Occipital lobe (tissue), 2 donors: ENCODE results near the gene FAM83B. TPM values are rescaled to one million over a fixed set of nuclear protein-coding genes. Genes with fewer than 3 reads are reported as not detected.
"Not testable (repeated sequence)": the region's sequence is repeated elsewhere in the genome, so short reads cannot be mapped to it uniquely, and the experiment has no call there.

ENCODE experiments used
- DNase-seq: peaks from one replicate; lab custom pipeline; 2025; lab: John Stamatoyannopoulos, UW
- total RNA-seq: library from RNA; depleted of rRNA; stranded (reverse); fragments of >200 nt; gene quantifications from one replicate; pipeline ENCODE4 v1.2.3, GENCODE V29; 2014

The FAM83B gene, protein sequence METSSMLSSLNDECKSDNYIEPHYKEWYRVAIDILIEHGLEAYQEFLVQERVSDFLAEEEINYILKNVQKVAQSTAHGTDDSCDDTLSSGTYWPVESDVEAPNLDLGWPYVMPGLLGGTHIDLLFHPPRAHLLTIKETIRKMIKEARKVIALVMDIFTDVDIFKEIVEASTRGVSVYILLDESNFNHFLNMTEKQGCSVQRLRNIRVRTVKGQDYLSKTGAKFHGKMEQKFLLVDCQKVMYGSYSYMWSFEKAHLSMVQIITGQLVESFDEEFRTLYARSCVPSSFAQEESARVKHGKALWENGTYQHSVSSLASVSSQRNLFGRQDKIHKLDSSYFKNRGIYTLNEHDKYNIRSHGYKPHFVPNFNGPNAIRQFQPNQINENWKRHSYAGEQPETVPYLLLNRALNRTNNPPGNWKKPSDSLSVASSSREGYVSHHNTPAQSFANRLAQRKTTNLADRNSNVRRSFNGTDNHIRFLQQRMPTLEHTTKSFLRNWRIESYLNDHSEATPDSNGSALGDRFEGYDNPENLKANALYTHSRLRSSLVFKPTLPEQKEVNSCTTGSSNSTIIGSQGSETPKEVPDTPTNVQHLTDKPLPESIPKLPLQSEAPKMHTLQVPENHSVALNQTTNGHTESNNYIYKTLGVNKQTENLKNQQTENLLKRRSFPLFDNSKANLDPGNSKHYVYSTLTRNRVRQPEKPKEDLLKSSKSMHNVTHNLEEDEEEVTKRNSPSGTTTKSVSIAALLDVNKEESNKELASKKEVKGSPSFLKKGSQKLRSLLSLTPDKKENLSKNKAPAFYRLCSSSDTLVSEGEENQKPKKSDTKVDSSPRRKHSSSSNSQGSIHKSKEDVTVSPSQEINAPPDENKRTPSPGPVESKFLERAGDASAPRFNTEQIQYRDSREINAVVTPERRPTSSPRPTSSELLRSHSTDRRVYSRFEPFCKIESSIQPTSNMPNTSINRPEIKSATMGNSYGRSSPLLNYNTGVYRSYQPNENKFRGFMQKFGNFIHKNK
- total RNA-seq, result 0.47 TPM

DNA sequence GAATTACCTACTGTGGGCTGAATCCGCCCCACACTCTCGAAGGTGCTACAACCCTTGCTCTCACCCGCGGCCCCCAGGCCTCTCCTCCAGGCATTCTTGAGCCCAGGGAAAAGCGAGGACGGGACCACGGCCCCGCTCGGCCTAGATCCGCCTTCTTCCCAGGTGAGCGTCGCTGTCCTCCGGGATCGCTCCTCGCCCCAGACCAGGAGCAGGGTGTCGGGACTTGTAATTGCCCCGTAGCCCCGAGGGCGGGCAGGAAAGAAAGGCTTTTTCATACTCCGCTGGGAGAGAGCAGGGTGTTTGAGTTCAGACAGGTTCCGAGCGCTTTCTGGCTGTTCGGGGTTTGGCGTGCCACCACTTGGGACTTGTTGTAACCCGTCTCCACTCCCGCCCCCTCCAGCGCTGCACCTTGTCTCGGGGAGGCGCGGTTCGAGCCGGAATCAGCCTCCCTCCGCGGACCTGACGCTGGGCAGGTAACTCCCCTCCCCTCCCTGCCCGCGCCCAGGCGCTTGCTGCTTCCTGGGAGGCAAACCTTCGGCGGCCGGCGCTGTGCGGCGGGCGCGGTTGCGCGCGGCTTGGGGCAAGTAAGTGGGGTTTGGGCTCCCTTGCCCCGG, at the start of gene FAM83B:
FAM83B (plus strand) TSS at position 529 of the 614 bp plus-strand sequence. CDS start 23,476 bp downstream, outside the sequence.
- no peak for DNase-seq

DNA sequence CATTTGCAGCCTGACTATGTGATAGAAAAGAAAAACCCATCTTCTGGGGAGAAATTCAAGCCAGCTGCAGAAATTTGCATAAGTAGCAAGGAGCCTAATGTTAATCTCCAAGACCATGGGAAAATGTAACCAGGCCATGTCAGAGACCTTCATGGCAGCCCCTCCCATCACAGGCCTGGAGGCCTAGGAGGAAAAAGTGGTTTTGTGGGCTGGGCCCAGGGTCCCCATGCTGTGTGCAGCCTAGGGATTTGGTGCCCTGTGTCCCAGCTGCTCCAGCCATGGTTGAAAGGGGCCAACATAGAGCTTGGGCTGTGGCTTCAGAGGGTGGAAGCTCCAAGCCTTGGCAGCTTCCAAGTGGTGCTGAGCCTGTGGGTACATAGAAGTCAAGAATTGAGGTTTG, 49.7 kb upstream of the FAM83B start:
- DNase-seq, result not testable (repeated sequence)

DNA sequence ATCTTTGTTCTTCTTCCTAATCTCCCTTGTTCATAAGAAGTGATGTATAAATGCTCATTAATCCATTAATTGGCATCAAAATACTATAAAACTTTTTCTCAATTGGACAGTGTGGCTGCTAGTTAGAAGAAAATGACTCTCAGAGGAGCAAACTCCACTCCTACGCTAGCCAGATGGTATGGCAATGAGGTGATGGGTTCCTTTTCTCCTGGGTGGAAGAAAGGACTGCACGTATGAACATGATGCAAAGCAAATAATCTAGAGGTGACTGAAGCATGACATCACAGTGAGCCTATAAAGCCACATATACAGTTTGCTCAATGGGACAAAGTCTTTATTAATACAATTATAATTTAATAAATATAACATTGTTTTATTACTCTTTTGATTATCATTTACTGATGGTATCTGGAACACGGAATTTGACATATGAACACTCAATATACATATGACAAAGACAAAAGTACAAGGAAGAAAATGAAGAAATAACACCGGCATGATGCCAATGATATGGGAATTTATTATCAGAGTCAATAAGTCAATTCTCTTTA, 46.4 kb upstream of the FAM83B start:
- no peak for DNase-seq

DNA sequence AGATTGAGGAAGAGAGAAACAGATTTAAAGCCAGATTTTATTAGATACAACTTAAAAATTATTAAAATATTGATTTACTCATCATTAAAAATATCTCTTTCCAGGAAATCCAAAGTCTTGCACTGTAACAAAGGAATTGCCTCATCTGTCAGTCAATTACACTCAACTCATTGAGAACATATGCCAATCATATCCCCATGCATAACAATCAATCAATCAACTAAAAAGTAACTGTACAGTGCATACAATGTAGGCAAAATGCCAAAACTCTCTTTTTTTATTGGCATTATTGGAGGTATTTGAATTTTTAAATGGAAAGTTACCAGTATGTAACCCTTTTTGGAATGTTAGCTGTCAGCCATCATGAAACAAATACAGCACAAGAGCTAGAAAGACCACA, 45.3 kb upstream of the FAM83B start:
- DNase-seq, result no peak

DNA sequence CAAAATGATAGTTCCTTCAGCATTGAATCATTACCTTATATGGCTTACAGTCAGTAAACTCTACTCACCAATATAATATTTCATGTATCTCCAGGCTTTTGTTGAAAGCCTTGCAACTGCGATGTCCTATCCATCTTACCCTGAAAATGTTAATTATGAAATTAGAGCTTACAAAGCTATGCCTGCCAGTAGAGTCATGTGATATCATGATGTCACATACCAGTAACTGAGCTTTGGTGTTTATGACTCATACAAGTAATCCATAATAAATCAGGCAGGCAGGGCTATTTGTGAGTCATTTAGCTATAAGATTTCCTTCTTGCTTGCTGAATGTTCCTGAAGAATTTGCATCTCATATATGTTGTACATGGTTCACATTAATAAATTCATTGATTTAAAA, 44.9 kb upstream of the FAM83B start:
- no peak for DNase-seq

DNA sequence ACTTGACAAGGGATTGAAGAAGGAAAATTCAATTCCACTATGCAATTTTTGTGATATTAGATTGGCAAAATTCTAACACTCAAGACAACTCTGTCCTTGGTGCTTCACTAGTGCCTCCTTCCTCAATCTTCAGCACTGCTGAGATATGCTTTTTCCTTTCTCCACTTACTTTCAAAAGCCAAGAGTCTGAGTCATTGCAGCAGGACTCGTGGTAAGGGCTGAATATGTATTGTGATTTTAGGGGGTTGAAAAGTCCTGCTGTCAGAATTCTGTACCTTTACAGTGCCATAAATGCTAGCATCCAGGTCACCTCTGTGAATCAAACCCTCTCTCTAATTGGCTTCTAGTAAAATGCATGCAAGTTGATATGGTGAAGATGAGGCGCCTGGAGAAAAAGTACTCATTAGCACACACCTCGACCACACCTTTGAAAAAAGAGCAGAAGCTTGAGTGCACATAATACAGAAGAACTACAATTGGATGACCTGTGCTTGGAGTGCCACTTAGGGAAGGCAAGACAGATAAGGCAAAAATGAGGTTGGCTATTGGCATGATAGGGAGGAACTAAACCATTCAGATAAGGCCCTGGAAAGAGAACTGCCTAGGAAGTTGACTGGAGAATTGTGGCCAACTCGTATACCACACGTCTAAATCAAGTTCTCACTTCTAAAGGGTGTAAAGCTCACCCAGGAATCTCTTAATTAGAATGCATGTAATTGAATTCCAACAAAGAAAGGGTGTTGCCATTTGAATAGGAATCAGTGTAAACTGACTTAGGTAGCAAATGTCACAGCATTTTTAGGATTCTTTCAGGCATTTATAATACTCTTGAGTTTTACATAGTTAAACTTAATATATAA, 43.6 kb upstream of the FAM83B start:
- no peak for DNase-seq

DNA sequence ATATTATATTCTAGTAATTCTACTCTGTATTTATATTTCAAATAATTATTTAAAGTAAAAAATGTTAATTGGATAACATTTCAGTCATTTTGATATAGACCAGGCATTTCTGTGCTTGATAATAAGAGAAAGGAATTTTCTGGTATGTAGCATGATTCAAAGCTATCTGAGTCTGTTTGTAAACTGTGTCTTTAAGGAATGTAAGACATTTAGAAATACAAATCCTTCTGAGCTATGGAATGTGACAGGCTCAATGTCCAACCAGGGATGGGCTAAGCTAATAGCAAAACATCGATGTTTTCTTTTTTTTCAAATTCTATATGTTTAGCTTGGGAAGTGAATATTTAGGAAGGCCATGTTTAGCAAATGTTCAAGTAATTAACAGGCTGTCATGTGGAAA, 41.5 kb upstream of the FAM83B start:
- DNase-seq, result no peak

DNA sequence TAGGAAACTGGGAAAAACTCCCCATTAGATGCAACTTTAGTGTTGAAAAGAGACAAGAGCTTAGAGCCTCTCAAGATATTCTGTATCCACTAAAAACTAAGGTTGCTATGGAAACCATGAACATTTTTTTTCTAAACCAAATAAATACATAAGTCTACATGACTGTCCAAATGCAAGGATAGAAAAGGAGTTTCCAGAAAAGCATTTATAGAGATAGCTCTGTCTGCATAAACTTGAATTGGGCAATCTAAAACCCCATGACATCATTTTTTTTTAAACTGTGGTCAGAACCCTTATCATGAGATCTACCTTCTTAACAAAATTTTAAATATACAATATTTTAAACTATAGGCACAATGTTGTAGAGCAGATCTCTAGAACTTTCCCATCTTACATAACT, 36.4 kb upstream of the FAM83B start:
- DNase-seq, result no peak

DNA sequence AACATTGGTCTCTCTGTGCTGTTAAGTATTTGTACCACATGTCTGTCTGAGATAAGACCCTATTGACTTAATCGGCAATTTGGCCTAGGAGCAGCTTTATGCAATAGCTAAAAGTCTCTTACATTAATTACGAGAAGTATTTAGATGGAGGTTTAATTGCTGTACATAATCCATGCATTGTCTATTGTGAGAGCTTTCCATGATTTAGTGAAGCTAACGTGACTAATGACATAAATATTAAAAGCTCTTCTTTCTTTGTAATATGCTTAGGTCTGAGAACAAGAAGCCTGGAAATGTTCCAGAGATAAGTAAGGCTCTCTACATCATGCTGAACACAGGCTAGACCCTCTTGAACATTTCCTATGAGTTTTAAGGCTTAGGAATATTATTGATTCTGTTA, 32.7 kb upstream of the FAM83B start:
- no peak for DNase-seq

DNA sequence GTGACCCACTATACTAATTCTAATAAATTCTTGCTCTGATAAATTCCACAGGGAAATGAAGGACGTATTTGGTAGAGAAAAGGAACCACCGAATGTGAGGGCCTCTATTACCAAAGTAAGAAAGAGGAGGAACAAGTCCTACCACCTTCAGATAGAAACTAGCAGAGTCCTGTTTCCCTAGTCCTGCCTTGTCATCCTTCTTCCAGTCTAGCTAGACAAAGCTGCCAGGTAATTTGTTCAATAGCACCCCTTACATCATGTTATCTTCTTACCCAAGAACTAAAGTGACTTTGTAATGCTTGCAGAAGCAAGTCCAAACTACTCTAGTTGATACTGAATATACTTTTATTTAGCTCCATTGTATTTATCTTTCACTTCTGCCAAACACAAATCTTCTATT, 29.3 kb upstream of the FAM83B start:
- DNase-seq, result no peak

DNA sequence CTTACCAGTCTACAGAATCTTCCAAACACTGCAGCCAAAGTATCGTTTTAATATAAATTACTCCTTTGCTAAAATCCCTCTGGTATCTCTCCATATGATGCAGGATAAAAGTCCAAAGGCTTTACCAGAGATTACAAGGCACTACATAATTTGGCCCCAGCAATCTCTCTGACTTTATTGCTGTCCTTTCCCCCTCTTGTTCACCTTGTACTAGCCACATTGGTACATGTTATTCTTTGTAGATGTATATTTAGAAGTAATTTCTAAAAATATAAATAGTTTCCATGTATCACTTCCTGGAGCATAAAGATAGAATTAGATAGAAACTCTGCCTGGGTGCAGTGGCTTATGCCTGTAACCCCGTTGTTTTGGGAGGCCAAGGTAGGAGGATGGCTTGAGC, 28.7 kb upstream of the FAM83B start:
- no peak for DNase-seq

DNA sequence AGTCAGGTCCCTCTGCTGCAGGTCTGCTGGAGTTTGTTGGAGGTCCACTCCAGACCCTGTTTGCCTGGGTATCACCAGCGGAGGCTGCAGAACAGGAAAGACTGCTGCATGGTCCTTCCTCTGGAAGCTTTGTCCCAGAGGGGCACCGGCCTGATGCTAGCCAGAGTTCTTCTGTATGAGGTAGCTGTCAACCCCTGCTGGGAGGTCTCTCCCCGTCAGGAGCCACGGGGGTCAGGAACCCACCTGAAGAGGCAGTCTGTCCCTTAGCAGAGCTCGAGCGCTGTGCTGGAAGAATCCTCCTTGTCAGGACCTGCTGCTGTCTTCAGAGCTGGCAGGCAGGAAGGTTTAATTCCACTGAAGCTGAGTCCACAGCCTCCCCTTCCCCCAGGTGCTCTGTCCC, 22.3 kb upstream of the FAM83B start:
- DNase-seq, result not testable (repeated sequence)

DNA sequence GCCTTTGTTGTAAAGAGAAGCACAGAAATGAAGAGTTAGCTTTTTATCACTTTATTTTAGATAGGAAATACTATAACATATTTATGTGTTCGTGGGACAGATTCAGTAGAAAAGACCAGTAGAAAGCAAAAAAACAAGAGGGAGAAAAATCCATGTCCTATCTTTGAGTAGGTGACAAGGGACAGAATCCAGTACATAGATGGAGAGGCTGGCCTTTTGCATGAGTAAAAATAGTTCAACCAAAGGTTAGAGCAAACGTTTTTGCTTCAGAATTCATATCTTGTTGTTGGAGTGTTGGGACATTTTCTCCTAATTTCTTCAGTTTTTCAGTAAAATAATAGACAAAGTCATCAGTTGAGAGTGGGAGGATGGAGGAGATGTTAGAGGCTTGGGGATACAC, 19.6 kb upstream of the FAM83B start:
- no peak for DNase-seq

DNA sequence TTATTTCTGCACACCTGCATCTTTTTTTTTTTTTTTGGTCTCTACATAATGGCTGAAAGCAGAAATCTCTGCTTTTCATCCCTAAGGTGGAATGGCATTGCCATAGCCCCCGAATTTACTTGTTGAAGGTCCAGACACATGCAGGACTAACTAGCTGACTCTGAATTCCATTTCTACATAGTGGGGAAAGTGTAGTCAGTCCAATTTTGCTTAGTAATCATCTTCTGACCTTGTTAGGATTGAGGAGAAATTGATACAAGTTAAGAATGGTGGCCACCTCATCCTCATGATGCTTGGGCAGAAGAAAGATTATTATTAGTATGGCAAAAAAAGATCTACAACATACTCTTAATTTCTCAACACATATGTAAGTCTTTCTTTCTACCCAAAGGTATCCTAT, 16.4 kb upstream of the FAM83B start:
- no peak for DNase-seq

DNA sequence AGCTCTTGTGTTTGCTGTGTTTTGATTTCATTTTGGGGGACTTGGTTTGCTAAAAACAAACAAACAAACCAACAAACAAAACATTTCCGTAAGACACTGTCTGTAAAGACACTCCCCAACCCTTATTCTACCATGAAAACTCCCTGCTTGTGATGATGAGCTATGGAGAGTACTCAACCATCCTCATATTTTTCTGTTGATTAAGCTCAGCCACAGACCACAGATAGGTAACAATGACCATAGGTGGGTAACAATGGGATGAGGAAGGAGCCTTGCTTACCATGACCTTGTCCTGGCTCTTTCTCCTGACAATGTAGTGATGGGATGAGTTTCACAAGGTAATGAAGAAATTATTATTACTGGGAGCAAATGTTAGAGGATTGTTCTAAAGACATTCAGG, 11.4 kb upstream of the FAM83B start:
- no peak for DNase-seq

DNA sequence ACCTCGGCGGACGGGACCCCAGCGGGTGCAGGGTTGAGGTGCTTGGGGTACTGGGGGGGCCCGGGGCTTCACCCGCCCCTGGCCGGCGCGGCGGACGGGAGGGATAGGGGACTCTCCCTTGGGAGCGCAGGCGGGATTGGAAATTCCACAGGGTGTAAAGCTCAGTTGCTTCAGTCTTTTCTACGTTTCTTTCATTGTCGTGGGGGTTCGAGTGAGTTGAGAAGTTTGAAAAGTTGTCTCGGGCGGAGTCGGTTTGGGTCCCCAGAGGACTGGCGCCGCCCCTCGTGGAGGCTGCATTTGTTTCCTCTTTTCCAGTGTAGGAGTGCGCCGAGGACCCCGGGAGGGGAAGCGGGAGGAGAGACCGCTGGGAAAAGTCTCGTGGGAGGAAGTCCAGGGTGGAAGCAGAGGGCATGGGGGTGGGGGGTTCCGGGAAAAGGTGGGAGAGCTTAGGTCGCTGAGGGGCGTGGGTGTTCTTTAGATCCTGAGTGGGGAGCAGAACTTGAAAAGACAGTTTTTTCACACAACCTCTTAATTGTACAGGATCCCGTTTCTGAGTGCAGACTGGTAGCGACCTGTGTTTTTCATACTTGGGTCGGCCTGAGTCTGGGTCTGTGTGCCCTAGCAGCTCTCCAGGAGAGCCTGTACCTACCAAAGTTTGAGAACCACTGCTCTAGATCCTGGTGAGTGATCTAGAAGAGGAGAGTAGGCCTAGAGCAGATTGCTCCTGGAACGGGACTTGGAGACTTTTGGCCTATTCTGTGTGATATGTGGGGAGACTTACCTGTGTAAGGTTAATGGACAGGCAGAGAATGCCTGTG, 495 bp downstream of the FAM83B start:
- no peak for DNase-seq

DNA sequence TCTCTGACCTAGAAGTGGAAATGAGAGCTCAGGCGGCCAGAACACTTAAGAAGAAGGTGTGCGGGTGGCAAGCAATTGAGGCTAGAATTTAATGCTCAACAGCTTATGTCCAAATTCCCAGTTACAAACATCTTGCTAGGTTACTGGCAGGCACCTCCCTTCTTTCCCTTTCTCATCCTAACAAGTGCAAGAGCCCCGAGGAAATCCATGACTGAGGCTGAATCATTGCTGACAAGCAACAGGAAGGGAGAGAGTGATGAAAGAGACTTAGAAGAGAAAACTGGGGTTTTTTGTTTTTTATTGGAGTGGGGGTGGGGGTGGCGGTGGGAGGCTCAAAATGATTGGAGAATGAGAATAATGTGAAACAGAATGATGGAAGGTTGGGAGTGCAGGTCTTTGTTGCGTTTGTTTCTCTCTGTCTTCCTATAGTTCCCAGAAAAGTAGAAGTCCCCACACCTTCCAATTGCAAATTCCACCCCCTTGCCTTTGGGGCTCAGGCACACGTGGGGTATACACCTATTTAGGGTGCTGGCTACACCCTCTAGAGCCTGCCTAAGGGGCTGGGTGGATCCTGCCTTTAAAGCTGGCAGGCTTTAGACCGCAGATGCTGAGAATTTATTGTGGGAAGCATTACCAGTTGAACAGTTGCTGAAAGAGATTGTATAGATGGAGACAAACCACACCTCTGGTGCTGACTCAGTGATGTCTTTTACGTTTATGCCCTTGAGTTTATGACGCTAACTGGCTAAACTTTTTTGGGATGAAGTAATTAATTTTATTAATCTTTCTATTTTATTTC, 1.4 kb downstream of the FAM83B start:
- no peak for DNase-seq

DNA sequence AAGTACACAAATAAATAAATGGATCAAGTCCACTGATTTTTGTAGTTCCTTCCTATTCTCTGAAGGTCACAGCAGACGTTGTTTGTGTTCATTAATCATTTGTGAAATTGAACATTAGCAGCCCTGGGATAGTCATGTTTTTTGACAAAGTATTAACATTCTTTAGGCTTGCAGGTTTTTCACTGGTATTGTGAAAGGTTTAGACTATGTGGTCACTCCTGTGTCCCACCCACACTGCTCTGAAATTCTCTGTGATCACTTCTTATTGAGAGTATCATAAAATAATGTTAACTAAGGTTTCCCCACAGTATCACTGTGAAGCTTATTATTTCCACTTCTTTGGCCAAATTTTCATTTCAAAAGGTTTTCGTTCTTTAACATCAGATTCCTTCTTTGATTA, 3.5 kb downstream of the FAM83B start:
- no peak for DNase-seq

DNA sequence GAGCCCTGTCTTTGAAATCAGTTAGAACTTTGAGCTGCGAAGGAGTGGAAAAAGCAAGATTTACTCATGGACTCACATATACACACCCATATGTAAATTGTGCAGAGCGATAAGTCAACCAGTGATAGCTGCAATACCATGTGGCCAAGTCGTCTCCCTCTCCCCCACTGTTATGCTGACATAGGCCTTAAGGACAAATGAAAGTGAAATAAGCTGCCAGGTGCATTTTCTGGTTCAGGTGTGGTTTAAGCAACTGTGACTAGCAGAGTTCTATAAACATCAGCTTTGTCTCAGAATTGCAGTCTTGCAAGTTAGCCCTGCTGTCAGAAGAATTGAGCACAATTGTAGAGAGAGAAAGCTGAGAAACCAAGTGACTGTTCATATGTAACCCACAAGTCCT, 9.6 kb downstream of the FAM83B start:
- no peak for DNase-seq
